GM18909 (cell line): ENCODE results near the gene OR4C15.

Experiments used
- ATAC-seq: cut with Tn5 transposase; IDR thresholded peaks from one replicate; pipeline ENCODE4 v1.9.1; 2021; ENCODE audit warnings: mild to moderate bottlenecking; ENCODE audit not compliant: unreplicated experiment, poor library complexity

The OR4C15 gene

GRCh38 chr11:55554169-55554568, at the start of gene OR4C15:
Gene OR4C15, plus strand, starts transcription at chr11:55554469. Its CDS starts 0 bp downstream, at chr11:55554469.
- no peak for ATAC-seq

GRCh38 chr11:55571828-55572227, 17.6 kb downstream of the OR4C15 start, which contains the start of gene OR4C16:
Gene OR4C16, plus strand, starts transcription at chr11:55572128. Its CDS starts 0 bp downstream, at chr11:55572128.
- ATAC-seq: no peak

- ATAC-seq: no peak
Measured at GRCh38 chr11:55572548-55572947, 18.3 kb downstream of the OR4C15 start.
